DMS153 treated with DMSO at 0.1 percent for 48 hours (cell line): Measurements from ENCODE around the gene ATAD3C.
A peak's percentile ranks its signal among the peaks of the same experiment; 100 is the strongest.
"Not testable (repeated sequence)": the region's sequence is repeated elsewhere in the genome, so short reads cannot be mapped to it uniquely, and the experiment has no call there.

ENCODE experiments used
- DNase-seq: peaks from one replicate; lab custom pipeline; 2025; ENCODE audit not compliant: unreplicated experiment; lab: John Stamatoyannopoulos, UW

Gene ATAD3C

GRCh38 chr1:1440262-1441001 lies 9.1 kb upstream of the ATAD3C start:
- DNase-seq = no peak

DNA sequence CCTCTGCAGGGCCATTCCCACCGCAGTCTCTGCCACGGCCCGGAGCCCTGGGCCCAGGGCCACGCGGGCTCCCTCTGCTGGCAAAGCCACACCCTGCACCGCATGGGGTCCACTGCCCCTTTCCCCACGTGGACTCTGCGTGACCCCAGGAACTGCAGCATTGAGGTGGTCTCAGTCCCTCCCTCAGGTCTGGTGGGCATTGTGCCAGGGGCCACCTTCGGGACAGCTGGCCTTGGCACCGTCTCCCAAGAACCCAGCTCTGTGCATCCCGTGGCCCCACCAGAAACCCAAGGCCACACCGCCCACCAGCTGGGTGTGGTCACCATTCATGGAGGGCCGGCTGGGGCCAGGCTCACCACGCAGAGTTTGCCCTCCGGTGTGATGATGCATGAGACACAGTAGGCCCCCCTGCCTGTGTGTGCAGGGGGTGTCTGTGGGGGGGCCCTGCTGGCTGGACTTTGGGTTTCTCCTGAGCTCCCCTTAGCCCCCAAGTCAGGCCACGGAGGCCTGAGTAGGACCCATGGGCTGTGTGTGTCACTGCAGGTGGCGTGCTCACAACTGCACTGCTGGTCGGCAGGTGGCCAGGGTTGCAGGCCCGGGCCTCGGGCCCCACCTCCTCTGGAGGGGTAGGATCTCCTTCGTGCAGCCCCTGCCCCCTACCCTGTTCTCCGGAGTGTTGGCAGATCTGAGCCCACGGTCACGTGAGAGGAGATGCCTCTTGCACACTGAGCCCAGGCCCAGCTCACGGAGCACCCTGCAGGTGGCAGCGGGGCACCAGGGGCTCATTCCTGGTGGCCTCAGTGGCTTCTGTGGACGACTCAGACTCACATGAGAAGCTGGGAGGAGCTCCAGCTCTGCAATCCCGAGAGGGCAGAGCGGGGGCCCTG lies 8.2 kb upstream of the ATAD3C start:
- peak; percentile 64 for DNase-seq

DNA sequence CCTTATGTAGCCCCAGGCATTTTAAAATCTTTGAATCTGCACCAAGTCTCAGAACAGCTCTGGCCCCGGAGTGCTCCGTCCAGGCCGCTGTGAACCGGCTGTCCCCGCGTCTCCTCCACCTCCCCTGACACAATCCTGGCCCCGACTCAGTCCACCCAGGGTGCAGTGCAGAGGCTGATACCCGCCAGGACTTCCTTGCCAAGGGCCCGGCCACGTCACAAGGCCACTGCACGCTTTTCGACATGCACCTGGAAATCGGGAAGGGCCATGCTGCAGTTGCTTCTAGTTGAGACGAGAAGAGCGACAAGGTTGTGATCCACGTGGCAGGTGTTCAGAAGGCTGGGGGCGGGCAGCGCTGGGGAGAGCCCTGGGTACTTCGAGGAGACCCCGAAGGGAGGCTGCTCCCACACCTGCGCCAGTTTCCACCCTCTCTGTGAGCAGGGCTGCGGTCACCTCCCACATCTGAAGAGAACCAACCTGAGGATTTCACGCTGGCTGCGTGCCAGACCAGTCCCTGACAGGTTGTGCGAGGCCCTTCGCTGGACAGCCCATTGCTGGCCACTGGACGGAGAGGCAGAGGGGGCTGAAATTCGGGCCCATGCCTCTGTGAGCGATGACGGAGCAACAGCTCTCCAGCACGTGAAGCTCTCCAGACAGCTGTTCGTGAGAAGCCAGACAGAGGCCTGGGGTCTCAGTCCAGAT lies 7.3 kb upstream of the ATAD3C start:
- no peak for DNase-seq

DNA sequence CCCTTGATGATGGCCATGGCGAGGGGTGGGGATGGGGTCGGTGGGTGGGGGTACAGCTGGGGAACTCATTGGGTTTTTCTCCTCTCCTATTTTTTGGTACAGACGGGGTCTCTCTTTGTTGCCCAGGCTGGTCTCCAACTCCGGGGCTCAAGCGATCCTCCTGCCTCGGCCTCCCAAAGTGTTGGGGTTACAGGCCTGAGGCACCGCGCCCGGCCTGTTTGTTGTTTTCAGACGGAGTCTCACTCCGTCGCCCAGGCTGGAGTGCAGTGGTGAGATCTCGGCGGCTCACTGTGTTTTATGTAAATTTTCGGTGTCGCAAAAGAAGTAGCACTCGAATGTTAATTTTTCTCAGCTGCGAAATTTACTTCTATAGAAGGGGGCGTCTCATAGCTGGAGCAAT lies 2.9 kb upstream of the ATAD3C start:
- DNase-seq = not testable (repeated sequence)

GRCh38 chr1:1450616-1451015 lies 1.1 kb downstream of the ATAD3C start:
- DNase-seq = not testable (repeated sequence)

DNA sequence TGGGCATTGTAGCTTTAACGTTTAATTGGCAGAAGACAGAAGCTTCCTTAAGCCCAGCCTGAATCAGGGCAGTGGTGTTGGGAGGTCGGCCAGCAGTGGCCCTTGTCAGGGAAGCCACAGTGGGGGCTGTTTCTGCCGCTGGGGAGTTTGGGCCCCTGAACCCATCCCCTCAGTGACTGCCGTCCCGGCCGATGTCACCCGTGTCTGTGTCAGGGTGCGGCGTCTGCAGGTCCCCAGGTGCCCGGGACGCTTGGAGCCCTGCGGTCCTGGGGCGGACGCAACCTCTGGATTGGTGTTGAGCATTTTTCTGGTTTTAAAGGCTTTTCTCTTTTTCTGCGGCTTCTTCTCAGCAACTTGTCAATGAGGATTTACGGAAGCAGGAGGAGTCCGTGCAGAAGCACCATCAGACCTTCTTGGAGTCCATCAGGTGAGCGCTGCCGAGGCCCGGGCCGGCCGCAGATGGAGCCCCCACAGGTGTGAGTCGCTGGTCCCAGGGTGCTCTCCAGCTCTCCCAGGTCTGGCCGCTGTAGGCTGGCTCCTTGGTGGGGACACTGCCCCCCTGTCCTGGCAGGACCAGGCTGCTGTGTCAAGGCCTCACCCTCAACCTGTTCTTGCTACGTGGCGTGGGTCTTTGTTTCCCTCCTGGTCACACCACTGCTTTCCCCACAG lies 2.3 kb downstream of the ATAD3C start:
- DNase-seq = no peak

GRCh38 chr1:1452365-1452739 lies 2.9 kb downstream of the ATAD3C start:
- not testable (repeated sequence) for DNase-seq

DNA sequence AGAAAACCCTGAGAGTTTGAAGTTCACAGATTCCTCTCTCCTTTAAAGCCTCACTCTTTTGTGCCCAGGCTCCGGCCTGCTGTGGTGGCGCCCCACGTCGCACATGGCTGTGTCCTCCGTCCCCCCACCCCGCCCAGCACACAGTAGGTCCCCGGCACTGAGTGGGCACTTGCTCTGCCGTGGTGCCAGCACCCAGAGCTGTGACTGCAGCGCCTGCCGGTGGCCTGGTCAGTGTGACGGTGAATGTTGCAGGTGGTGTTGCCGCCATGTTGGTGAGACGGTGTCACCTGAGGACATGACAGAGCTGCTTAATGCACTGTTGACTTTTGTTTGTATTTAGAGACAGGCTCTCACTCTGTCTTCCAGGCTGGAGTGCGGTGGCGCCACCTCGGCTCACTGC lies 3.4 kb downstream of the ATAD3C start:
- DNase-seq = no peak

- not testable (repeated sequence) for DNase-seq
Measured at GRCh38 chr1:1454286-1455056, 5.0 kb downstream of the ATAD3C start.

DNA sequence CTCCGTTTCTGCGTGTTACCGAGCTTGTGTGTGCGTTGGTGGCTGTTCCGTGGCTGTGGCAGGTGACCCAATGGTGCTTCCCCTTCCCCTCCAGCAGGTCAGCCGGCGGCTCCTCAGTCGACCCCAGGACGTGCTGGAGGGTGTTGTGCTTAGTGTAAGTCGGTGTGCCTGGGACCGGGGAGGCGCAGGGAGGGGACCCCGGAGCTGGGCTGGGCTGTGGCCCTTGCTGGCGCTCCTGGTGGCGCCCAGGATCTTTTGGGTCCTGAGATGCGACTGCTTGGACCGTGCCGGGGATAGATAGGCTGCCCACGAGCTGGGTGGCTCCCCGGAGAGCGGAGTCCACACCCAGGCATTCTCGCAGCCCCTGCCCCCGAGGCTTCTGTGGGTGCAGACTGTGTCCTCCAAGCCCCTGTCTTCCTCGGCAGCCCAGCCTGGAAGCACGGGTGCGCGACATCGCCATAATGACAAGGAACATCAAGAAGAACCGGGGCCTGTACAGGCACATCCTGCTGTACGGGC lies 5.9 kb downstream of the ATAD3C start:
- DNase-seq = no peak

- not testable (repeated sequence) for DNase-seq
Measured at GRCh38 chr1:1455934-1456333, 6.4 kb downstream of the ATAD3C start.

GRCh38 chr1:1456683-1457255 lies 7.3 kb downstream of the ATAD3C start:
- DNase-seq = not testable (repeated sequence)

DNA sequence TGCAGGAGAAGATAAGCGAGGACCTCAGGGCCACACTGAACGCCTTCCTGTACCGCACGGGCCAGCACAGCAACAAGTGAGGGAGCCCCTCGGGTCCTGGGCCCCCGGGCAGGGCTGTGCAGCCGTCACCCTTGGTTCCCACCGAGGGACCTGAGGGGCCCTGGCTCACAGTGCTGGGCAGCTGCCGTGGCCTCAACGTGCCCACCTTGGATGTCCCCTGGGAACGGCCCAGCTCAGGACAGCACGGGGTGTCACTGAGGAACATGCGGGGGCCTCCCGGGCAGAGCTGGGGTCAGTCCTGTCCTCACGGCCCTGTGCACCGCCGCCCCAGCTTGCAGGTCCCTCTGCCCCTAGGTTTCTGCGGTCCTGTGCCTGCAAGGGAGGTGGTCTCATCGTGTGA lies 9.7 kb downstream of the ATAD3C start:
- DNase-seq = not testable (repeated sequence)

DNA sequence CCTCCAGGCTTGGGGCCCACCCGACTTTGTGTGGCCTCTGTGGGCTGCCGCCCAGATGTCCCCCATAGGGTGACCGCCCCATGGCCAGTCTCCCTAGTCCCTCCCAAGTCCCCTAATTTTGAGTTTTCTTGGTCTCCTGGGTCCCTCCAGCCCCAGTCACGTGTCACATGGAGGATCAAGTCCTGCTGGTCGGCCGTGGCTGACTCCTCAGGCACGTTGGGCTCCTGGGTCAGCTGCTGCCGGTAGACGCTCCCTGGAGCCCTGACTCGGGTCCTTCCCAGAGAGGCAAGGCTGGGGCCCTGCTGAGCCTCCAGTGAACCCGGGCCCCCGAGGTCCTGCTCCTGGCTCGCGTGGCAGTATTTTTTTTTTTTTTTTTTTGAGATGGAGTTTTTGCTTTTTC lies 10.2 kb downstream of the ATAD3C start:
- DNase-seq = not testable (repeated sequence)

DNA sequence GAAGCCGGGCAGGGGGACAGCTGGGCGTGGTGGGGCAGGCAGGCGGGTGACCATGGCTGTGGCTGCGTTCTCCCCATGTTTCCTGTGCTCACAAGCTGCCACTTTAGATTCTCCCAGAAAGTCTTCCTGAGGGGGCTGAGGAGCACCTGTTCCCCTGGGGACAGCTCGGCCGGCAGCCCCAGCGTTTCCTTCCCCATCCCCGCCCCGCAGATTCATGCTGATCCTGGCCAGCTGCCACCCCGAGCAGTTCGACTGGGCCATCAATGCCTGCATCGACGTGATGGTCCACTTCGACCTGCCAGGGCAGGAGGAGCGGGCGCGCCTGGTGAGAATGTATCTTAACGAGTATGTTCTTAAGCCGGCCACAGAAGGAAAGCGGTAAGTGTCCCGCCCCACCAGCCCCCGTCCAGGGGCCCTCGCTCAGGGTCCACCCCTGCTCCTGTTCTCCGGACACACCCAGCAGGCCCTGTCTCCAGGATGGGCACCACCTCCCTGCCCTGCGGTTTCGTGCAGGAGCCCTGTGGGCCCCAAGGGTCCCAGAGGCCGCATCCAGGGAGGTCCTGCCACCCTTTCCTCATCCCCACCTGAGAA lies 11.1 kb downstream of the ATAD3C start:
- no peak for DNase-seq

DNA sequence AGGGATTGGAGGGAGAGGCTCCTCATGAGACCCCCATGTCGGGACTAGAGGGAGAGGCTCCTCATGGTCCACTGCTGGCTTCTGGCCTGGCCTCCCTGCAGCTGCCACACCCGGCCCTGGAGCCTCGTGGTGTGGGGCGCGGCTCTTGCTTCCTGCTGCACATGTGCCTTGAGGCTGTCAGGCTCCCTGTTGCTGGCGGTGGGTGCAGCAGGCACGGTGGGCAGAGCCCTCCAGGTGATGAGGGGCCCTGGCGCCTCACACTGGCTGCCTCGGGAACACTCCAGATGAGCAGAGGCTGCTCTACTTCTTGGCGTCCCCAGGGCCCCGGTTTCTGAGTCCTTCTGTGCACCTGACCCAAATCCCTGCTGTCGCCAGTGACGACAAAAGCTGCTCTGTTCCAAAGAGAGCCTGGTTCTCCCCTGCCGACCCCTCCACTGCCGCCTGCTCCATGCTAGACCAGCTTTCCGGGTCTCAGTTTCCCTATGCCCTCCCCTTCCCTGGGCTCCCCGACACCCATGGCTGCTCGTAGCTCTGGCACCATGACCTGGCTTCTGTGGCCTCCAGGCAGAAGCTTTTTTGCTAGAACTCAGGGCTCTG lies 12.3 kb downstream of the ATAD3C start:
- DNase-seq = no peak

- DNase-seq = peak; percentile 73
Measured at GRCh38 chr1:1462318-1462966, 13.0 kb downstream of the ATAD3C start.

DNA sequence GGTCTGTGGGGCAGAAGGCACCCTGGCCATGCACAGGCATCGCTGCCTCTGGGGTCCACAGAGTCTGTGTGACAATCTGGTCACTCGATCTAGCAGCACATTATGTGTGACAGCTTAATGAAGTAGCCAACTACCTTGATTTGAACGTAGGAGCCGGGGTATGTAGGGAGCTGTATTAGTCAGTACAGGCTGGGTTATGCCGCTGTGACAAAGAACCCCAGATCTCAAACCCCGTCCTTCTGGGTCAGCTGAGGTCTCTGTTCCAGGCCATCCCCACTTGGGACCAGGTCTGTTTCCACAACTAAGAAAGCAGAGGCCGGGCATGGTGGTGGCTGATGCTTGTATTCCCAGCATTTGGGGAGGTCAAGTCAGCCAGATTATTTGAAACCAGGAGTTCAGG lies 13.8 kb downstream of the ATAD3C start:
- no peak for DNase-seq
